Fibroblast of skin of back (primary cell): ENCODE data around the gene EXOC3L2.
"Not testable (repeated sequence)": the region's sequence is repeated elsewhere in the genome, so short reads cannot be mapped to it uniquely, and the experiment has no call there.

ENCODE experiments used
- DNase-seq: peaks from one replicate; pipeline ENCODE4 v3.0.0-alpha.2; 2013

EXOC3L2 gene

DNA sequence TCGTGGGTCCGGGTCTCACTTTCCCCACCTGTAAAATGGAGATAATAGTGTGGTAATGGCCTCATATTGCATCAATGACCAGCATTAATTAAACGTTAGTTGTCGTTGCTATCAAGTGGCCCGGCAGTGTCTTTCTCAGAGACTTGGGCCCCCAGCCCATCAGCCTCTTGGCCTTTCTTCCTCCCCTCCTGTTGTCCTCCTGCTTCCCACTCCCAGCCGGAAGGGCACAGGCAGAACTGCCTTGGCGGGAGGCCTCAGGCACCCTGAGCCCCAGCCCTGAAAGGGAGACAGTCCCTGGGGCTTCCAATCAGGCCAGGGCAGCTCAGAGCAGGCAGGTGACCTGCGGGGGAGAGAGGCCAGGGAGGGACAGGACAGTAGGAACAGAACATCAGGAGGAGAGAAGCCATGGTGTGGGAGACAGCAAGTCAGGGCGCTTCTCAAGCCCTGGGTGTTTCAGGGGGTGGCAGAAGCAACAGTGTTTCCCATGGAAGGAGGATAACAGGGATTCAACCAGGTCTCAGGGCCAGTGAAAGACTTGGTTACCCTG is 10.5 kb upstream of the EXOC3L2 start:
- no peak for DNase-seq

DNA sequence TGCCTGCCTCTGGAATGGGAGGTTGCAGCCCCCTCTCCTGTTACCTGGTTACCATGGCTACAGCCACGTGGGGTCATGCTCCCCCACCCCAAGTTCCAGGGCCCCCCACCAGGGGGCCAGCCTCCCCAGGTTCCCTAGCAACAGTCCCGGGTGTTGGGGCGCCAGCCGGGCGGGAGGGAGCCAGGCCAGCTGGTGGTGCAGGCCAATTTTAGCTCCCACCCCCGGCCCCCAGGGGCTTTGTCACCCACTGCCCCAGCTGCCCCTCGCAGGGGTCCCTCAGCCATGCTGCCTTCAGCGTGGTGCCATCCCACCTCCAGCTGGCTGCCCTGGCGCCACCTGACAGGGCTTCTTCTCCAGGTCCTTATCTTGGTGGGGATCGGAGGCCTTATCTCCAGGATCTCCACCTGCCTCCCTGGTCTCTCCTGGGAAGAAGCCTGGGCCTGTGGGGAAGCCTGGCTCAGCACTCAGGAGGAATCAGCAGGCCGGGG is 8.9 kb upstream of the EXOC3L2 start:
- no peak for DNase-seq

DNA sequence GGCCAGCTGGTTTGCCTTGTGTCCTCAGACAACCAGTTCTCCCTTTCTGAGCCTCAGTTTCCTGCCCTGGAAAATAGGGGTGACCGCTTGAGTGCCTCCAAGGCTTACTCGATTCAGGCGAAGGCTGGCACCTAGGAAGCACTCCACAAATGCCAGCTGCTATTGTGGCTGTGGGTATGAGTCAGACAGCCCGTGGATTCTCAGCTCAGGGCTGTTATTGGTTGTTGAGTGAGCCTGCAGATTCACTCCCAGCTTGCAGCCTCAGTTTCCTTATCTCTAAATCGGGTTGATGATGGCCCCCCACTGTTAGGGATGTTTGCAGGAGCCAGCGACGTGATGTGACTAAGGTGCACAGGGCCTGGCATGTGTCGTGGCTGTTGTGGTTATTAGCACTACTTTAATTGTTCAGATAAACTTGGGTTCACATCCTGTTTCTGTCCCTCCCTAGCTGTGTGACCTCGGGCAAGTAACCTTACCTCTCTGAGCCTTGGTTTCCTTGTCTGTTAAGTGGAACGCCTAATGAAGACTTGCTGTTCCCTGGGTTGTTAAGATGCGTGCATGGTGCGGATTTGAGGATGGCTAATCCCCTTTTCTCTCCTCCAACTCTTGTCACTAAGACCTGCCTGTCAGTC is 8.3 kb upstream of the EXOC3L2 start:
- DNase-seq: peak; percentile 19

- no peak for DNase-seq
Observed at GRCh38 chr19:45251452-45252354, 6.5 kb upstream of the EXOC3L2 start.

- peak; percentile 58 for DNase-seq
Observed at GRCh38 chr19:45250832-45251451, 5.7 kb upstream of the EXOC3L2 start, which contains the start of gene MARK4. MARK4 (plus strand) TSS chr19:45251271; CDS start chr19:45251589, 318 bp downstream.

DNA sequence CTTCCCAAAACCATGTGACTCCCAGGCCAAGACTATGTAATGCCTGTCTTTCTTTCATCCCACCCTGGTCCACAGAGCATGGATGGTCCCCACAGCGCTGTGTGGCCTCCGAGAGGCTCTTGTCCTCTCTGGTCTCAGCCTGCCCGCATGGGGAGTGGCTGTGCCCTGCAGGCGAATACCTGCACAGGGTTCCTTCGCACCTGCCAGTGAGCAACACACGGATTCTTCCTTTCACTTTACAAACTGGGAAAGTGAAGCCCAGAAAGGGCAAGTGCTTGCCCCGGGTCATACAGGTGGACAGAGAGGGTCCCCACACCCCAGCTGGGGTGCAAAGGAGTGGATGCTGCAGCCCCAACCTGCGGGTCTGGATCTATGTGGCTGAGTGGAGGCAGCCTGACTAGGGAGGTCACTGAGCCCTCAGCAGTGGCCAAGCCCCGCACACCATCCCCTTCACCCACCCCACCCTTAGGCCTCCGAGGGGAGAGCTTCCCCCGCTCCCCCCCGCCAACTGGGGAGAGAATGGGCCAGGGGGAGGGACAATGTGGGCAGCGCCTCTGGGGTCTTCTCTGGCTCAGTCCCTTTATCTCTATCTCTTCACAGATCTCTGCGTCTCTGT is 5.1 kb upstream of the EXOC3L2 start:
- DNase-seq: no peak

DNA sequence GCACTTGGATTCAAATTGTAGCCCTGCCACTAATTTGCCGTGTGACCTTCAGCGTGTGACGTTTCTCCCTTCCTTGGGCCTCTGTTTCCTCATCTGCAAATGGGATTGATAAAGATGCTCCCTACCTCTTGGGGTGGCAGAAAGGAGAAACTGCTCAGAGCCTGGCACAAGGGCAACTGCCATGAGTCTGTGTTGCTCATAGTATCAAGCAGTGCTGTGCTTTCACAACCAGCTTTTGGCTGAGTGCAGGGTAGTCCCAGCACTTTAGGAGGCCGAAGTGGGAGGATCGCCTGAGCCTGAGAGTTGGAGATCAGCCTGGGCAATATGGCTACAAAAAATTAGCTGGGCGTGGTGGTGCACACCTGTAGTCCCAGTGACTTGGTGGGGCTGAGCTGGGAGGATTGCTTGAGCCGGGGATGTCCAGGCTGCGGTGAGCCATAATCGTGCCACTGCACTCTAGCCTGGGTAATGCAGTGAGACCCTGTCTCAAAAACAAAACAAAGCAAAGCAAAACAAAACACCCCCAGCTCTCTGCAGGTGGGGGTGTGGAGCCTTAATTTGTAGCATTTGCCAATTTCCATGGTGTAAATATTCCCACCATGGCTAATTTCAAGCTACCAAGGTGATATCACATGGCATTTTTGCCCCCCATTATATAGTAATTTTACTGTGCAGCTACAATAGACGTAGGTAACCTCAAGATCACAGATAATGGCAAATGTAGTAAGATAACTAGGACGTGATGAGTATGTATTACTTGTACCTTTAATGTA is 4.2 kb upstream of the EXOC3L2 start:
- DNase-seq: no peak

DNA sequence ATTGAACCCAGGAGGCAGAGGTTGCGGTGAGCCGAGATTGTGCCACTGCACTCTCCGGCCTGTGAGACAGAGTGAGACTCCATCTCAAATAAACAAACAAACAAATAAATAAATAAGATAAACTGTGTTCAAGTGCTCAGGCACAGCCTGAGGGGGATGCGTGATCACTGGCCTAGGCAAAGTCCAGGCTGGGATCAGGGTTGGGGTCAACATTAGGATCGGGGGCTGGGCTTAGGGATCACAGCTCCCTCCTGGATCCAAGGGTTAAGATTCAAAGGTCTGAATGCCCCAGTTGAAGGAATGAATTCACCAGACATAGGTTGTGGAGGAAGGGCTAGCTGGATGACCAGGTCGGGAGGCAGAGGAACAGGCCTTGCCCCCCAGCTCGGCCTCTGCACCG is 1.9 kb upstream of the EXOC3L2 start:
- DNase-seq: no peak

DNA sequence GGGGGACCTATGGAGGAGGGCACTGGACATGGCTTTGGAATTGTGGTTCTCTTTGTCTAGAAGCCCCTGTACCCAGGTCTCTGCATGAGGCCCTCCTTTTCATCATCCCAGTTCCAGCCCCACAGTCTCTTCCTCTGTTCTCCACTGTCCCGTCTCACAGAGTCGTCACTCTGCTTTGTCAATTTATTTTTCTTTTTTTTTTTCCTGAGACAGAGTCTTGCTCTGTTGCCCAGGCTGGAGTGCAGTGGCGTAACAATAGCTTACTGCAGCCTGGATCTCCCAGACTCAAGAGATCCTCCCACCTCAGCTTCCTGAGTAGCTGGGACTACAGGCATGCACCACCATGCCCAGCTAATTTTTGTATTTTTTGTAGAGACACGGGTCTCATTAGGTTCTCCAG is 619 bp upstream of the EXOC3L2 start:
- DNase-seq: no peak

DNA sequence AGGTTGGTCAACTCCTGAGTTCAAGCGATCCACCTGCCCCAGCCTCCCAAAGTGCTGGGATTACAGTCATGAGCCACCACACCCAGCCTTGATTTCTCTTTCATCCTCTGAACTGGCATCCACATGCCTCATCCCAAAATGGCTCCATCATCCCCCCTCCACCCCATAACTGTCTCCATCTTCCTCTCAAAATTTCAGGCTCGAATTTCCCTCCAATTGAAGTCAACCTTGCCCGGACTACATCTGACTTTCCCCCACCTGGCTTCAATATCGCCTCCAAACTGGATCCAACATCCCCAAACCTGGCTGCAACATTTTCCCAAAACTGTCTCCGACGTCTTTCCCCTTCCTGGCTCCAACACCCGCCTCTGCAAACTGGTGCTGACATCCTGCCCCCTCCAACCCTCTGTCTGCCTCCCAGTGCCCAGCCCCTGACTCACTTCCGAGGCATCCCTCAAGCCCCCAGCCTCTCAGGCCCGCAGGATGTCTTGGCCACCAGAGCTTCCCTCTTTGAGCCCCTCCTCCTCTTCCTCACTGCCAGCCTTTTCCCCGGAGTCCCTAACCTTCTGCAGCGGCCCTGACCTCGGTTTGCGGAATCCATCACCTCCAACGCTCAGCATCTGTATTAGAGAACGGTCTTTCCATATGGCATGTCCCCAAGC is 943 bp downstream of the EXOC3L2 start:
- DNase-seq: no peak

DNA sequence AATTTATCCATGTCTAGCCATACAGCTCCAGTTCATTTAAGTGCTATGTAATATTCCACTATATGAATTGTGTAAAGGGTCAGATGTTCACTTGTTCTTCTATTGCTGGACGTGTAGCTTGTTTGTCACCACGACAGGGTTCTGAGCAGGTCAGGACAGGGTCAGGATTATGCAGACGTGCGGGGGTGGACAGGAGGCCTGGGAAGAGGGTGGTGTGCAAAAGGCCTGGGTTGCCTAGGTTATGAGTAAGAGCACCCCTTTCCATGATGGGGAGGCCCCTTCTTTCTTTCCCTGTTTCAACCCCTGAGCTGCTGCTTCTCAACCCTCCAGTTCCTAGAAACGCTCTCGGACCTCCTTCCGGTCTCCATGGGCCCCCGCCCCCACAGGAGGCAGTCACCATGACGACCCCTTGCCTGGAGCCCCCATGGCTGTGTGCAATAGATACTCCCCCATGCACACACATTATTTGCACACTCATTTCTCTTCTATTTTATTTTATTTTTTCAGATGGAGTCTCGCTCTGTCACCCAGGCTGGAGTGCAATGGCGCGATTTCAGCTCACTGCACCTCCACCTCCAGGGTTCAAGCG is 2.0 kb downstream of the EXOC3L2 start:
- DNase-seq: no peak

DNA sequence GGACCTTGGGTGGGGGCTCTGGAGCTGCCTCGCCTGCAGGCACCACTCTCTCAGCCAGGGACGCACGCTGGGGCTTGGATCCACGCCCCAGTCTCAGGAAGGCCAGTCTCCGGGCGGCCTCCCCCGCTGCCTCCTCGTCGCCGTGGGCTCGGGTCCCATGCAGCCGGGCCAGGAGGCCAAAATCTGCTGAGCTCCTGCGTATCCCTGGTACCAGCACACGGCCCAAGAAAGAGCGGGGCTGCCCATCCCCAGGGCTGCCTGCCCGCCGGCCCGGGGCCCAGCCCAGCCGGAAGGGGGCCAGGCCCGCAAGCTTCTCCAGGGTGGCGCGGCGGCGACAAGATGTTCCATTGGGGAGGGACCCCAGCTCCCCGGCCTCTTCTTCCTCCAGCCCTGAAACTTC is 6.7 kb downstream of the EXOC3L2 start:
- DNase-seq: no peak

GRCh38 chr19:45235485-45235884 is 9.7 kb downstream of the EXOC3L2 start:
- no peak for DNase-seq

DNA sequence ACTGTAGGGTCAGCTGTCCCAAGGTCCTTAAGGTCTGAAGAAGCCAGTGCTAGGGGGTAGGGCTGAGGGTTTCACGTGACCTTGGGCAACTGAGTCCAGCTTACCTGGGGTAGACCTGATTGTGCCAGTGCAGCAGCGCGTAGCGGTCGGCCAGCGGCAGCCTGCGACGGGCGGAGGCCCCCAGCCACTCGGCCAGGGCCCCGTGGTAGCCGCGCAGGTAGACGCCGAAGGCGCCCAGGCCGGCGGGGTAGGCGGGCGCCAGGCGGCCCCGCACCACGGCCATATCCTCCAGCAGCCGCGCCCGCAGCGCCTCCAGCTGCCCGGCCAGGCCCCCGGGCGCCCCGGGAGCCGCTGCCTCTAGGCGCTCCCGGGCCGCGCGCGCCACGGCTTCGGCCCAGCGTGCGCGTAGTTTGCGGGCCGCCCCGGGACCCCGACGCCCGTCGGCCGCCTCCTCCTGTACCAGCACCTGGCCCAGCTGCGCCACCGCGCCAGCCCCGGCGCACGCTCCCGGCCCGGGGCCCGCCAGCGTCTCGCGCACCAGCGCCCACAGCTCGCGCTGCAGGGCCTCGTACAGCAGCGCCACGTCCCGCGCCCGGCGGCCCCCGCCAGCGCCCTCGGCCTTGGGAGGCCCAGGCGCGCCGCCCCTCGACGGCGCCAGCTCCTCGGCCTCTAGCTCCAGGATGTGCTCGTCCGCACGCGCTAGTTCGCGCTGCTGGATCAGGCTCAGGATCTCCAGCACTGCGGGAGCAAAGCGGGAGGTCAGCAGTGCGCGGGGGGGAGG is 10.9 kb downstream of the EXOC3L2 start:
- peak; percentile 28 for DNase-seq

DNA sequence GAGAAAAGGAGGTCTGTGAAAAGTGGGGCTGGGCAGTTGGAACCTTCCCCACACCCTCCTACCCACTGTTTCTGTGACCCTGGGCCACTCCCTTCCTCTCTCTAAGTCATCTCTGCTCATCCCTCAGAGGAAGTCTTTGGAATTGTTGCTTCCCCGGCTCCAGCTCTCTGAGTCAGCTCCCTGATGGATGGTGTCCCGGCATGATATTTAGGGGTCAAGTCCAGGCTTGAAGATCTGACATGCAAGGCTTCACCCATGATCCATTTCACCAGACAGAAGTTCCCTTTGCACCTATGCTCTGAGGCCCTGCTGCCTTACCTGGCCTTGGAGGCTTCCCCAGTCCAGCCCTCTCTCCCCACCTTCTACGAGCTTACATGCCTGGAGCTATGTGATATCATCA is 13.3 kb downstream of the EXOC3L2 start:
- DNase-seq: no peak

DNA sequence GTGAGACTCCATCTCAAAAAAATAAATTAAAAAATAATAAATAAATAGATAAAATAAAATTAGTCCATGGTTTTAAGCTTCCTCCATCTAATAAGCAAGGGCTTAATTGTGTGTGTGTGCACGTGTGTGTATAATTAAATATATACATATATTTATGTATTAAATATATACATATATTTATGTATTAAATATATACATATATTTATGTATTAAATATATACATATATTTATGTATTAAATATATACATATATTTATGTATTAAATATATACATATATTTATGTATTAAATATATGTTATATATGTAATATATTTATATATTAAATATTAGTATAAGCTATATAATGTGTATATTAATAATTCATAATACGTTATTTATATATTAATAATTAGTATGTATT is 16.2 kb downstream of the EXOC3L2 start:
- not testable (repeated sequence) for DNase-seq

DNA sequence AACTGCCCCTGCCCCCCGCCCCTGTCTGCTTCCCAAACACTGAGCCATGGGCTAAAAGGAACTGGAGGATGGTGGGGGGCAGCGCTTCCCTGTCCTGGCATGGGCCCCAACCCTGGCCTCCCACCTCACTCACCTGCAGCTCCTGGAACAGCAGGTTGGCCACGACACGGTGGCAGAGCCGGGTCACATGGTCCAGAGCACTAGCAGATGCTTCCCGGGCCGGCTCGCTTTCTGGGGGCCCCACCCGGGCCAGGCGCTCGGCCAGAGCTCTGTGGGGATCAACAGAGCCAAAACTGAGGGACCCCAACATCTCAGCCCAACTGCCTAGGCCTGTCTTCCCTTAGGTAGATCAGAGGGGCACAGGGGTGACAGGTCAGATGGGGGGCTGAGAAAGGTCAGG is 20.6 kb downstream of the EXOC3L2 start:
- DNase-seq: no peak

DNA sequence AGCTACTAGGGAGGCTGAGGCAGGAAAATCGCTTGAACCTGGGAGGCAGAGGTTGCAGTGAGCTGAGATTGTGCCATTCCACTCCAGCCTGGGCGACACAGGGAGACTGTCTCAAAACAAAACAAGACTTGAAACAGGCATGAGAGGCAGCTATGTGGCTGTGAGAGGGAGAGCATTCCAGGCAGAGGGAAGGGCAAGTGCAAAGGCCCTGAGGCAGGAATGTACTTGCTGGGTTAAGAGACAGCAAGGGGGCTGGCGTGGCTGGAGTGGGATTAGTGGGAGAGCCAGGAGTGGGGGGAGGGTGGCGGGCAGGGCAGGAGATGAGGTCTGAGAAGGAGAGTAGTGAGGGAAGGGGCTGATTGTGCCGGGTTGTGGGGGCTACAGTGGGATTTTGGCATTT is 21.3 kb downstream of the EXOC3L2 start:
- no peak for DNase-seq

GRCh38 chr19:45222724-45223123 is 22.5 kb downstream of the EXOC3L2 start:
- DNase-seq: no peak
